Stimulated activated naive CD8-positive, alpha-beta T cell treated with anti-CD3 and anti-CD28 coated beads, Interleukin-15, Interleukin-2, amounts not matched to agents 100 U/mL and 50 U/mL, for 24 hours (primary cell): ENCODE results near the gene ACOXL.
A peak's percentile ranks its signal among the peaks of the same experiment; 100 is the strongest.
"Not testable (repeated sequence)": the region's sequence is repeated elsewhere in the genome, so short reads cannot be mapped to it uniquely, and the experiment has no call there.

ENCODE experiments used
- ATAC-seq: fragments of 150-1000 bp; cut with Tn5 transposase; one replicate; pipeline ENCODE4 v1.10.0; 2021
- DNase-seq: peaks from one replicate; pipeline ENCODE4 v3.0.0; 2021

ACOXL gene

DNA sequence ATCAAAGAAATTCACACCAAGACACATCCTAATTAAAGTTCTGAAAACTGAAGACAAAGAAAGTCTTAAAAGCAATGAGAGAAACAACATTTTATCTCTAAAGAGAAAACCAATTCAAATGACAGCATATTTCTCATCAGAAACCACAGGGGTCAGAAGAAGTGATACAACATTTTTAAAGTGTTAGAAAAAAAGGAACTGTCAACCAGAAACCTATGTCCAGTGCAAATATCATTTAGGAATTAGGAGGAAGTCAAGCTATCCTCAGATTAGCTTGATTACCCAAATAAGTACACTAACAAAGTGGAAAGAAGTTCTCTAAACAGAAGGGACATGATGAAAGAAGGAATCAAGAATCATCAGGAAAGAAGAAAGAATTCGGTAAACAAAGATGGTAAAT is 328.8 kb downstream of the ACOXL start:
- DNase-seq (no peak), ATAC-seq (no peak)

GRCh38 chr2:111062417-111062816 is 330.0 kb downstream of the ACOXL start:
- DNase-seq (no peak), ATAC-seq (no peak)

DNA sequence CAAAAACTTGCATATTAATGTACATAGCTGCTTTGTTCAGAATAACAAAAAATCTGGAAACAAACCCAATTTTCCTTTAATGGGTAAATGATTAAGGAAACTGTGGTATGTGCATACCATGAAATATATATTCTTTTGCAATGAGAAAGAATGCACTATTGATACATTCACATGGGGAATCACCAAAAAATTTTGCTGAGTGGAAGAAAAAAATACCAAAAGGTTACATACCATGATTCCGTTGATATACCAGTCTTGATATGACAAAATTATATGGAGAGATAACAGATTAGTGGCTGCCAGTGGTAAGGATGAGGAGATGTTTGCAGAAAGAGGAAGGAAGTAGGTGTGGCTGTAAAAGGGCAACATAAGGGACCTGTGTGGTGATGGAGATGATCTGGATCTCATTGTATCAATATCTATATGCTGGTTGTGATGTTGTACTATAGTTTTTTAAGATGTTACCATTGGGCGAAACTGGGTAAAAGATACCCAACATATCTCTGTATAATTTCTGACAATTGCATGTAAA is 333.8 kb downstream of the ACOXL start:
- DNase-seq (no peak), ATAC-seq (peak; percentile 63)

- no peak for ATAC-seq
Measured at GRCh38 chr2:111068435-111069058, 336.2 kb downstream of the ACOXL start.

GRCh38 chr2:111069722-111070121 is 337.3 kb downstream of the ACOXL start:
- DNase-seq (no peak), ATAC-seq (no peak)

More at GRCh38 chr2:111068435-111069058, 336.2 kb downstream of the ACOXL start:
- DNase-seq: no peak

DNA sequence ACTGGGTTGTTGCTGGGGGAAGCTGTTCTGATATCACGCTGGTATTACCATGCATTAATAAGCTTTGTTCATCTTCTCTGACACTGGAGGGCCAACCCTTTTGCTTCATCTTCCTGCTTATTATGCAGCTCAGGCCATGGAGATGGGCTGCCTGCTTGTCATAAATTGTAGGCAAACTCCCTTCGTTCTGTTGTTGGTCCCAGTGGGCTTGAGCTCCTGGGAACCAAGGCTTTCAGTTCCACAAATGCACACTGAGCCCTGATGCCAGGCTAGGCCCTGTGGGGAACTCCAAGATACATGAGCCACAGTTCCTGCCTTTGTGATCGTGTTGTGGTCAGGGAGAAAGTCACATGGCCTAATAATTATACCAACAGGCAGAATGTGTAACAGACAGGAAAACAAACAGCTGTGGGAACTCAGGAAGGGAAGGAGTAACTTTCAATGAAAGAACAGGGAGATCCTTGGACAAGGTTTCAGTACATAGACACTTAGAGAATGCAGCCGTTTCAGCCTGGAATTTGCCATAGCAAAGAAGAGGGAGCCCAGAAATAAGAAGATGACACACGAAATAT is 339.3 kb downstream of the ACOXL start:
- DNase-seq: no peak
- ATAC-seq: no peak

- ATAC-seq (no peak), DNase-seq (no peak)
Measured at GRCh38 chr2:111072220-111072871, 340.0 kb downstream of the ACOXL start.

GRCh38 chr2:111082659-111083058 is 350.3 kb downstream of the ACOXL start:
- not testable (repeated sequence) for ATAC-seq, DNase-seq

DNA sequence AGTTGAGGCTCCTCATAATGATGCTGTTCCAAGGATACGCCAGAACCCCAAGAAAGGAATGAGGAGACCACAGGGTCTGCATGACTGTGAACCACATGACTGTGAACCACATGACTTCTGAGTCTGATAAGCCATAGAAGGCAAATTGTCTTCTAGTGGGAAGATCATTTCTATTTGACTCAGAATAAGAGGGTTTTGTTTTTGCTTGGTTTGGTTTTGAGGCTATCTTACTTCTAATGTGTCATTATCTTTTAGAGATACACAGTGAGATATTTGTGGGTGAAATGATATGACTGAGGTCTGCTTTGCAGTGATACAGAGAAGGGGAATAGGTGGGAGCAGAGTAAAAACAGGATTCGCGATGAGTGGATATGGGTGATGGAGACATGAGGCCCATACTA is 359.4 kb downstream of the ACOXL start:
- peak; percentile 97 for ATAC-seq
- no peak for DNase-seq

- no peak for ATAC-seq
Measured at GRCh38 chr2:111094691-111095090, 362.3 kb downstream of the ACOXL start.

GRCh38 chr2:111095434-111095833 is 363.1 kb downstream of the ACOXL start:
- DNase-seq (no peak), ATAC-seq (no peak)

More at GRCh38 chr2:111094691-111095090, 362.3 kb downstream of the ACOXL start:
- DNase-seq: no peak

DNA sequence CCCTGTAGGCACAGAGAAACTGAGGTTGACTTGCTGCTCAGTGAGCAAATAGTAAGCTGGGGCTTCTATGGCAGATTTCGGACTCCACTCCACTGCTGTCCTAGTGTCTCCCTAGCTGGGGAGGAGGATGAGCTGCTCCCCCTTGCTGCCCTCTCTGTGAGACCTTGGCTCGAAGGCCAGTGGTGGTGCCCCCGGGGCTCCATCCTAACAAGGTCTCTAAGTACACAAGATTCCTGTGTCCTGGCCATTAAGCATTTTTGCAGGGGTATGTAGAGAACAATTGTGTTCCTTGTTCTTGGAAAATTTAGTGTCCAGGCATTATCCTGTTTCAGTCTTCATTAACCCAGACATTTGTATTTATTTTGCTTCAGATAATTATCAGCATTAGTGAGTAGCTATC is 367.0 kb downstream of the ACOXL start:
- no peak for ATAC-seq
- no peak for DNase-seq

GRCh38 chr2:111100087-111100764 is 367.9 kb downstream of the ACOXL start:
- ATAC-seq: peak; percentile 28
- no peak for DNase-seq

- DNase-seq (peak; percentile 30), ATAC-seq (peak; percentile 95)
Measured at GRCh38 chr2:111100765-111101162, 368.4 kb downstream of the ACOXL start.

DNA sequence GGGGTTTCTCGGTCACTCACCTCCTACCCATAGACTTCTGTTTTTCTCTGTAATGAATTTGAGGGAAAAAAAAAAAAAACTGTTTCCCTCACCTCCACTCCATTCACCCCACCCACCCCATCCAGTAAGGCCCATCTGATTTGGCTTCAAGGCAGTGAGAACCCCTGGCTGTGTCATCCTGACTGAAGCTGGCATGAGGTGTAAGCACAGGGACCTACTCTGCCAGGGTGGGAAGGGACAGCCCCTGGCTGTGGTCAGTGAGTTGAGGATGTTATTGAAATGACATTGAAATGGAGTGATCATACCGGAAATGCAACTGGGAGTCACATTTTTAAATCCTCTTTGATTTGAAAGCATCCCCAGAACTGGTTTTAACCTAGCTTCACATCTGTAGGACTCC is 369.2 kb downstream of the ACOXL start:
- ATAC-seq (peak; percentile 60), DNase-seq (no peak)

DNA sequence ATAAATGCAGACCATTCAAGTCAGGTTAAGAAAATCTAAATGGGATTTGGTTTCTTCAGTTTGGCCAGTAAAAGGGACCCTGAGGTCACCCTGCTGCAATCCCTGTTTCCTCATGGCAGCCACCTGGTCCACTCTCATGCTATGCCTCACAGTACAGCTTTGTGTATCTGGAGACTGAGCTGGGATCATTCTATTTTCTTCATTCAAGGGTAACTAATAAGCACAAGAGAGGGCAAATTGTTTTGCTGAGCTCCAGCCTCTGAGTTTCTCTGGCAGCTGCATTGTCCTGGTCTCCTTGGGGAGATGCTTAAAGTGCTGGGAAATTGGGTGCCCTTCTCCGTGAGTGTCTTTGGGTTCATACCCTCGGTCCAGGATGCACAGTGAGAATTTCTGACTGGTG is 369.8 kb downstream of the ACOXL start:
- no peak for ATAC-seq
- no peak for DNase-seq

- DNase-seq (no peak), ATAC-seq (no peak)
Measured at GRCh38 chr2:111105926-111106325, 373.6 kb downstream of the ACOXL start.

GRCh38 chr2:111106706-111107105 is 374.3 kb downstream of the ACOXL start:
- DNase-seq: peak; percentile 20
- peak; percentile 82 for ATAC-seq

DNA sequence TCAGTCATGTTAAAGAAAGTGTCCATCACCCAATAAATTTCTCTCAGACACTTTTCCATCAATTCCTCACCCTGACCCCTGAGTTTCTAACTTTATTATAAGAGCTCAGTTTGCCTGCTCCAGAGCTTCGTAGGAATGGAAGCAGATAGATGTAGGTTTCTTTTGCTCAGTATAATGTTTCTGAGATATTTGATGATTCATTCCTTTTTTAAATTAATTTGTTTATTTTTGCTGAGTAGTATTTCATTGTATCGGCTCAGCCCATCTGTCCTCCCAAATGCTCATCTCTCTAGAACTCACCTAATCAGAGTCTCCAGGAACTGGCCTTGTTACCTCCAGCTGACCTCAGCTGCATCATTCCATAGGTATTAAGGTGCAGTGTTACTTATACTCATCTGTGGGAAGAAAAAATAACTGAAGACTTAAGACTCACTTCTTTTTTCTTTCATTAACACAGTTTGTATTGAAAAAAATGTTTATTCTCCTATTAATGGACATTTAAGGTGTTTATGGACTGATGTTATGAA is 376.4 kb downstream of the ACOXL start:
- DNase-seq (no peak), ATAC-seq (no peak)

GRCh38 chr2:111111101-111111755 is 378.9 kb downstream of the ACOXL start:
- DNase-seq: no peak
- ATAC-seq: peak; percentile 25

GRCh38 chr2:111113838-111114237 is 381.5 kb downstream of the ACOXL start:
- DNase-seq: no peak

More at GRCh38 chr2:111113838-111114237, 381.5 kb downstream of the ACOXL start:
- no peak for ATAC-seq
